HepG2 (cell line): ENCODE measurements around the gene LRRC63.

ENCODE experiments used
- CTCF ChIP-seq: sonication (generic); formaldehyde crosslinking; IDR thresholded peaks from 2 replicates; pipeline ENCODE4 v1.5.0; 2020; ENCODE audit warnings: mild to moderate bottlenecking, missing genetic modification reagents, moderate library complexity
- GABPB1 ChIP-seq: IDR thresholded peaks from 2 replicates; pipeline ENCODE4 v1.6.1; 2016; ENCODE audit warnings: mild to moderate bottlenecking, missing genetic modification reagents, moderate library complexity, missing compliant biosample characterization
- HCFC1 ChIP-seq: fragments of 150-350 bp; IDR thresholded peaks from 2 replicates; pipeline ENCODE4 v1.6.1; 2014; ENCODE audit warnings: low read depth, low read length
- MAFK ChIP-seq, 2 experiments: IDR thresholded peaks in 1 of 2; conservative IDR thresholded peaks in 1 of 2; 2 replicates each; pipeline ENCODE4 v1.6.1; 2011; ENCODE audit warnings: improper control_type of control experiment in 2 of 2, low read length in 2 of 2
- REST ChIP-seq, 2 experiments: IDR thresholded peaks; 2 replicates each; pipeline ENCODE4 v1.6.1; 2011 to 2012; ENCODE audit warnings: low read length in 2 of 2, borderline replicate concordance in 1 of 2, low read depth in 1 of 2, mild to moderate bottlenecking in 1 of 2, moderate library complexity in 1 of 2
- ZBTB42 ChIP-seq: sonication (generic); formaldehyde crosslinking; IDR thresholded peaks from 2 replicates; pipeline ENCODE4 v1.5.0; 2020; ENCODE audit warnings: mild to moderate bottlenecking, missing genetic modification reagents
- ZNF282 ChIP-seq: fragments of 450-650 bp; IDR thresholded peaks from 2 replicates; pipeline ENCODE4 v1.6.1; 2018; ENCODE audit not compliant: partially characterized antibody
- ZNF331 ChIP-seq: sonication (generic); formaldehyde crosslinking; IDR thresholded peaks from 2 replicates; pipeline ENCODE4 v1.4.0; 2020; ENCODE audit warnings: missing genetic modification reagents
- ZNF414 ChIP-seq: sonication (generic); formaldehyde crosslinking; IDR thresholded peaks from 2 replicates; pipeline ENCODE4 v1.5.0; 2020; ENCODE audit warnings: missing genetic modification reagents
- ZNF530 ChIP-seq: sonication (generic); formaldehyde crosslinking; IDR thresholded peaks from 2 replicates; pipeline ENCODE4 v1.5.0; 2020; ENCODE audit warnings: low read depth, mild to moderate bottlenecking, missing genetic modification reagents
- ZNF558 ChIP-seq: sonication (generic); formaldehyde crosslinking; IDR thresholded peaks from 2 replicates; pipeline ENCODE4 v1.9.0; 2022; ENCODE audit warnings: mild to moderate bottlenecking, missing genetic modification reagents, borderline replicate concordance
- ZNF562 ChIP-seq: sonication (generic); formaldehyde crosslinking; IDR thresholded peaks from 2 replicates; pipeline ENCODE4 v1.8.0; 2022; ENCODE audit warnings: missing genetic modification reagents, borderline replicate concordance
- ZNF740 ChIP-seq: sonication (generic); formaldehyde crosslinking; IDR thresholded peaks from 2 replicates; pipeline ENCODE4 v1.4.0; 2020; ENCODE audit warnings: missing genetic modification reagents

- TF ChIP-seq ZNF530 (CRISPR knock-in tag) (no peak), CTCF (no peak), ZNF562 (CRISPR knock-in tag) (no peak), REST (IDR thresholded peaks at IDR 0.05; ENCODE audit: borderline replicate concordance in 1 of 2, low read depth in 1 of 2, low read length in 2 of 2) (no peak), MAFK (conservative IDR thresholded peaks at IDR 0.05 in 1 of 2, IDR thresholded peaks at IDR 0.05 in 1 of 2; ENCODE audit: low read length in 2 of 2) (no peak), GABPB1 (CRISPR knock-in tag) (no peak), ZBTB42 (CRISPR knock-in tag) (no peak), ZNF558 (CRISPR knock-in tag) (no peak), ZNF282 (no peak), ZNF740 (CRISPR knock-in tag) (no peak), ZNF414 (CRISPR knock-in tag) (no peak), HCFC1 (no peak), ZNF331 (no peak)
These were observed 19.3 kb upstream of the LRRC63 start for GRCh38 chr13:46192412-46192811.
